Neural cell (in vitro differentiated cells): ENCODE results near the gene DGKA. TPM values are rescaled to one million over a fixed set of nuclear protein-coding genes. Genes with fewer than 3 reads are reported as not detected.

Source experiments
- H2AFZ ChIP-seq: fragments of 200-600, 300-800 bp; sonication (generic), shearing (Covaris generic); 2 replicates; pipeline ENCODE4 v1.6.0; 2014; ENCODE audit warnings: low read depth, mild to moderate bottlenecking, antibody characterized with exemption, low read length, moderate library complexity
- H3F3A ChIP-seq: fragments of 200-600 bp; shearing (Covaris generic); 2 replicates; pipeline ENCODE4 v1.6.1; 2016; ENCODE audit warnings: mild to moderate bottlenecking, moderate library complexity, mixed read lengths, antibody characterized with exemption, low read length; ENCODE audit not compliant: insufficient read depth, poor library complexity, severe bottlenecking
- H3K27ac ChIP-seq: fragments of 200-600, 300-800 bp; sonication (generic), shearing (Covaris generic); 2 replicates; pipeline ENCODE4 v1.5.1; 2014; ENCODE audit warnings: mild to moderate bottlenecking, low read length, moderate library complexity
- H3K27me3 ChIP-seq: fragments of 300-800, 200-600 bp; sonication (generic), shearing (Covaris generic); 2 replicates; pipeline ENCODE4 v1.6.0; 2014; ENCODE audit warnings: mild to moderate bottlenecking, low read depth, low read length, moderate library complexity; ENCODE audit not compliant: insufficient read depth
- H3K36me3 ChIP-seq: fragments of 300-800, 200-600 bp; sonication (generic), shearing (Covaris generic); 2 replicates; pipeline ENCODE4 v1.5.1; 2014; ENCODE audit warnings: mild to moderate bottlenecking, antibody characterized with exemption, low read length, moderate library complexity; ENCODE audit not compliant: insufficient read depth
- H3K4me2 ChIP-seq: fragments of 300-800, 200-600 bp; sonication (generic), shearing (Covaris generic); 2 replicates; pipeline ENCODE4 v1.6.0; 2014; ENCODE audit warnings: mild to moderate bottlenecking, low read length
- H3K4me3 ChIP-seq: fragments of 300-800, 200-600 bp; sonication (generic), shearing (Covaris generic); 2 replicates; pipeline ENCODE4 v1.5.1; 2014; ENCODE audit warnings: mild to moderate bottlenecking, low read length, moderate library complexity
- H3K79me2 ChIP-seq: fragments of 200-600 bp; shearing (Covaris generic); replicated peaks from 2 replicates; pipeline ENCODE4 v1.6.0; 2014; ENCODE audit warnings: mild to moderate bottlenecking, low read length, moderate library complexity; ENCODE audit not compliant: insufficient read depth
- H3K9ac ChIP-seq: fragments of 300-800, 200-600 bp; sonication (generic), shearing (Covaris generic); 2 replicates; pipeline ENCODE4 v1.6.1; 2016; ENCODE audit warnings: mild to moderate bottlenecking, low read length, mixed read lengths
- H3K9me2 ChIP-seq: fragments of 200-600 bp; shearing (Covaris generic); 2 replicates; pipeline ENCODE4 v1.6.1; 2016; ENCODE audit warnings: mild to moderate bottlenecking, low read length, mixed read lengths; ENCODE audit not compliant: insufficient read depth
- H3K9me3 ChIP-seq: fragments of 200-600, 300-800 bp; sonication (generic), shearing (Covaris generic); 2 replicates; pipeline ENCODE4 v1.6.1; 2016; ENCODE audit warnings: mild to moderate bottlenecking, mixed run types, low read length, moderate library complexity, mixed read lengths
- H4K20me1 ChIP-seq: fragments of 200-600 bp; shearing (Covaris generic); 2 replicates; pipeline ENCODE4 v1.6.1; 2016; ENCODE audit warnings: mild to moderate bottlenecking, mixed run types; ENCODE audit not compliant: insufficient read depth
- CTCF ChIP-seq: fragments of 450-650 bp; IDR thresholded peaks from 2 replicates; pipeline ENCODE4 v1.5.1; 2014; ENCODE audit warnings: antibody characterized with exemption, mild to moderate bottlenecking, moderate library complexity; ENCODE audit not compliant: poor library complexity, severe bottlenecking
- EP300 ChIP-seq: fragments of 450-650 bp; conservative IDR thresholded peaks from 2 replicates; pipeline ENCODE4 v1.6.1; 2014; ENCODE audit warnings: antibody characterized with exemption, mild to moderate bottlenecking, moderate library complexity; ENCODE audit not compliant: poor library complexity, severe bottlenecking
- EZH2 ChIP-seq: fragments of 200-600, 300-800 bp; shearing (Covaris generic), sonication (generic); IDR thresholded peaks from 2 replicates; pipeline ENCODE4 v1.6.1; 2014; ENCODE audit warnings: antibody characterized with exemption, low read length, borderline replicate concordance, mild to moderate bottlenecking; ENCODE audit not compliant: insufficient read depth, poor library complexity, severe bottlenecking
- MXI1 ChIP-seq: fragments of 450-650 bp; conservative IDR thresholded peaks from 2 replicates; pipeline ENCODE4 v1.6.1; 2014; ENCODE audit warnings: antibody characterized with exemption, mild to moderate bottlenecking; ENCODE audit not compliant: poor library complexity, severe bottlenecking
- POLR2AphosphoS5 ChIP-seq: IDR thresholded peaks from 2 replicates; pipeline ENCODE4 v1.6.1; 2012
- RAD21 ChIP-seq: fragments of 450-650 bp; conservative IDR thresholded peaks from 2 replicates; pipeline ENCODE4 v1.6.1; 2014; ENCODE audit warnings: antibody characterized with exemption, mild to moderate bottlenecking, moderate library complexity
- REST ChIP-seq: IDR thresholded peaks from 2 replicates; pipeline ENCODE4 v1.6.1; 2012; ENCODE audit warnings: borderline replicate concordance
- SMC3 ChIP-seq: fragments of 450-650 bp; conservative IDR thresholded peaks from 2 replicates; pipeline ENCODE4 v1.6.1; 2014; ENCODE audit warnings: antibody characterized with exemption, mild to moderate bottlenecking, moderate library complexity; ENCODE audit not compliant: poor library complexity
- TAF1 ChIP-seq: IDR thresholded peaks from 2 replicates; pipeline ENCODE4 v1.6.1; 2012; ENCODE audit warnings: low read depth
- polyA plus RNA-seq: library from polyadenylated mRNA; depleted of rRNA; stranded (reverse); fragments of >200 nt; gene quantifications from 2 replicates; pipeline ENCODE4 v1.2.3, GENCODE V29; 2014

DGKA gene
- polyA plus RNA-seq, 1 donor from 2014 or later: 1.1 TPM

- peak overlapping the region; percentile 76 for H3K9ac ChIP-seq
- peak overlapping the region; percentile 91 for H3K27ac ChIP-seq
- peak overlapping the region; percentile 80 for H2AFZ ChIP-seq
- peak overlapping the region; percentile 84 for H3K4me3 ChIP-seq
- H3K9me2 ChIP-seq: no peaks in the 10 kb centered on the region
- TF ChIP-seq CTCF (no peak), EZH2 (no peak), TAF1 (peak; percentile 15), EP300 (no peak), MXI1 (no peak), RAD21 (peak; percentile 10), REST (peak; percentile 59), SMC3 (no peak), POLR2AphosphoS5 (peak; percentile 70)
- H3K79me2 ChIP-seq: peaks cover 49% of the 10 kb centered on the region
- H3K9me3 ChIP-seq: no peaks in the 10 kb centered on the region
- H3K27me3 ChIP-seq: no peaks in the 10 kb centered on the region
- no peaks in the 10 kb centered on the region for H3F3A ChIP-seq
- no peaks in the 10 kb centered on the region for H4K20me1 ChIP-seq
- H3K4me2 ChIP-seq: peak overlapping the region; percentile 63
- H3K36me3 ChIP-seq: no peaks in the 10 kb centered on the region
These were observed 42.1 kb downstream of the DGKA start for GRCh38 chr12:55972911-55973598.

GRCh38 chr12:55973599-55974307, 42.8 kb downstream of the DGKA start, which contains the start of gene RAB5B:
Gene RAB5B, plus strand, starts transcription at chr12:55974078. Its CDS starts 12,883 bp downstream, at chr12:55986961.
- TF ChIP-seq EZH2 (no peak), REST (peak; percentile 68), CTCF (peak; percentile 55), EP300 (peak; percentile 24), MXI1 (peak; percentile 61), POLR2AphosphoS5 (peak; percentile 99), RAD21 (peak; percentile 44), TAF1 (peak; percentile 89), SMC3 (peak; percentile 59)
- H3K27me3 ChIP-seq: no peaks in the 10 kb centered on the region
- H3F3A ChIP-seq: no peaks in the 10 kb centered on the region
- H3K79me2 ChIP-seq: peaks cover 54% of the 10 kb centered on the region
- no peaks in the 10 kb centered on the region for H4K20me1 ChIP-seq
- no peaks in the 10 kb centered on the region for H3K9me3 ChIP-seq
- H2AFZ ChIP-seq: peak within 1 kb of the TSS; percentile 80
- peak within 1 kb of the TSS; percentile 84 for H3K4me3 ChIP-seq
- H3K9ac ChIP-seq: peak within 1 kb of the TSS; percentile 97
- peak within 1 kb of the TSS; percentile 92 for H3K27ac ChIP-seq
- no peaks in the 10 kb centered on the region for H3K9me2 ChIP-seq
- no peaks in the 10 kb centered on the region for H3K36me3 ChIP-seq
- peak within 1 kb of the TSS; percentile 63 for H3K4me2 ChIP-seq
